GM21529 (cell line): ENCODE results near the gene SPRR2F.

Source experiments
- ATAC-seq: cut with Tn5 transposase; IDR thresholded peaks from one replicate; pipeline ENCODE4 v1.9.1; 2021; ENCODE audit not compliant: unreplicated experiment

SPRR2F gene

DNA sequence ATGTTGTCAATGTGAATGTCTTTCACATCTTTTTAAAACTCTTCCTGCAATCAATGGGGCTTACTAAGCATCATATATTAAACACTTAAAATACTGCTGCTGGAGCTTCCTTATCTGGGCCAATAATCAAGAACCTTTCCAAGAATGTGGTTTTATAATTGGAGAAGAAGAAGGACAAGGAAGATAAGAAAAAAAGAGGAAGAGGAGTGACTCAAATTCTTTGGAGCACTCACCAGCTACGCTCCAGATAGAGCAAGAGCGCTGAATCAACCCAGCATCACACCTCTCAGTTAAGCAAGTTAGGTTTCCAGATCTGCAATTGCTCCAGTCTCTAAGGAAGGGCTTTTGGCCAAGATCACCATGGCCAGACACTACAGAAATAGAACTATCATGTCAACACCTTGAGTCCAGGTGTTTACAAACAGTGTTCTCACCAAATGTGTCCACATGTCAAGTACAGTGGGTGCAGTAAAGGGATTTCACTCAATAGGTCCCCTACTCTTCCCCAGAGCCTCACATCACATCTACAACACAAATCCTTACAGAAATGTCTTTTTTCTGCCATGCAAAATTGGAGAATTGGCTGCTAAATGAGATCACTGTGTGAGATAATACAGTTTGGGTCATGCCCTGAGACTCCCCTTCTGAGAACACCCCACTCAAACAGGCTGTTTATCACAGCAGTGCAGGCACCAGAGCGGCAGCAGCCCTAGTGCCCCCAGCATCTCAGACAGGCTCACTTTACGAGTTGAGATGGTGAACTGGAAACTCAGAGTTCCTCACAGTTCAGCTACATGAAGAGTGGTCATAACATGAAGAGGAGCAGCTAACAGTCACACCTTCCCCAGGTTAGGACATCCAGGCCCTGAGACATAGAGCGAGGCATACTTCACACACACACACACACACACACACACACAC, 40.2 kb downstream of the SPRR2F start:
- no peak for ATAC-seq

DNA sequence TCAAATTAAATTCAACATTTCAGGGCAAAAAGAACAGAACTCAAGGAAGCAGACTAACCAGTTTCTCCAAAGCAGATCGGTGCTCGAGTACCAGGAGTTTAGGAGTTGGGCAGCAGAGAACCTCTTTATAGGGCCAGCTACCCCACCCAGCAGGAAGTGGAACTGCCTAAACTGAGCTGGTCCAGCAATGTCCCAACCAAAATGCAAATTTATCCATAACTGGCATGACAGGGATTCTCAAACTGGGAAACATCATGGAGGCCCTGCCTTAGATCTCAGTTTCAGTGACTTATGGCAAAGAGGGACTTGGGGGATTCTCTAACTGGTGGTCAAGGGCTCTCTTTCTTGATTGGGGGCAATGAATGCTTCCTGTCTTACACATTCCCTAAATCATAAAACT, 41.8 kb downstream of the SPRR2F start, which contains the start of gene SPRR2B:
Gene SPRR2B, minus strand, starts transcription at position 101 of the 400 bp plus-strand sequence. CDS start 772 bp downstream, outside the sequence.
- ATAC-seq = no peak

DNA sequence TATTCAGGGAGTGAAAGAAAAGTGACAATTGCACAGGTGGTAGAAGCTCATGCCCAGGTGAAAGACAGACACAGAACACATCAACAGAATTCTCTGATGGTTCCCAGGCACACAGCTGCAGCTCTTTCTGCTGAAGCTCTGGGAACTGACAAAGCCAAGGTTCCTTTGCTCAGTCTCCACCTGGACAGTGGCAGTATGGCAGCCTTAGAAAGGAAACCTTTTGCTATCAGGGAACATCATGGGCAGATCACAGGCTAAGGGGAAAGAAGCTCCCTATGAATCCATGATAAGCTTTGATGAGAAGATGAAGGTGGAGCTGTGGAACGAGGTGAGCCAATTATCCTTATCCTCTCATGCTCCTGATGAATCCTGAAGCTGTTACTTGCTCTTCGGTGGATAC, 43.1 kb downstream of the SPRR2F start:
- ATAC-seq = no peak
